Bronchial epithelial cell (primary cell): Measurements from ENCODE around the gene ATP2B2. TPM values are rescaled to one million over a fixed set of nuclear protein-coding genes. Genes with fewer than 3 reads are reported as not detected.

Experiments used
- DNase-seq: peaks from one replicate; pipeline ENCODE4 v3.0.0-alpha.2; 2010; ENCODE audit warnings: low read depth
- FAIRE-seq: peaks from 2 replicates; lab custom pipeline; 2011; peaks lifted over from hg19 to GRCh38; lab: Jason Lieb, UNC
- H3K27me3 ChIP-seq: 2 replicates; pipeline ENCODE4 v1.5.1; 2011; ENCODE audit warnings: low read length; ENCODE audit not compliant: control insufficient read depth, insufficient read depth
- H3K36me3 ChIP-seq: 2 replicates; pipeline ENCODE4 v1.5.1; 2011; ENCODE audit warnings: low read length; ENCODE audit not compliant: control insufficient read depth, insufficient read depth
- H3K4me3 ChIP-seq: 2 replicates; pipeline ENCODE4 v1.5.1; 2011; ENCODE audit warnings: mild to moderate bottlenecking, low read depth, low read length, control low read depth
- total RNA-seq: library from RNA; depleted of rRNA; stranded (reverse); fragments of >200 nt; gene quantifications from 2 replicates; pipeline ENCODE4 v1.2.1, GENCODE V29; 2014
- TF ChIP-seq, protein P1 (sequence below): IDR thresholded peaks from 2 replicates; pipeline ENCODE4 v1.5.1; 2011; ENCODE audit warnings: mild to moderate bottlenecking, moderate library complexity, low read length, control low read depth, inconsistent platforms; ENCODE audit not compliant: insufficient read depth, severe bottlenecking

Gene ATP2B2
- total RNA-seq, 1 donor from 2014 or later: not detected

DNA sequence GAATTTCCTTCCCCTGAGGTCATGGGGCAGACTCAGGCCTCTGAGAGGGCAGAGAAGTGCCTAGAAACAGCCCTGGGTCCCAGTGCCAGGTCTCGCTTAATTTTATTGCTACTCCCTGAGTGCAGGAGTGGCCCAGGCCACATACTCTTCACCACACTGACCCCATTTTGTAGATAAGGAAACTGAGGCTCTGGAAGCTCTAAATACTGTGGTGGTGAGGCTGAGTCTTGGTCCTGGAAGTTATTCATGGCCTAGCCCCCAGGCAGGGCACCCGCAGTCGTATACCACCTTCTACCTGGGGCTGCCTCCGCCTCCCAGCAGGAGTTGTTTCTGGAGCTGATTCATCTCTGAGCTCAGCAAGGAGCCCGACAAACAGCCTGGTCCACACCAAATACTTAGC is 9.8 kb downstream of the ATP2B2 start:
- no peak overlapping the region for H3K4me3 ChIP-seq
- DNase-seq (no peak), FAIRE-seq (no peak)
- peaks cover 8% of the 10 kb centered on the region for H3K27me3 ChIP-seq
- no peaks in the 10 kb centered on the region for H3K36me3 ChIP-seq
- TF ChIP-seq, protein P1, sequence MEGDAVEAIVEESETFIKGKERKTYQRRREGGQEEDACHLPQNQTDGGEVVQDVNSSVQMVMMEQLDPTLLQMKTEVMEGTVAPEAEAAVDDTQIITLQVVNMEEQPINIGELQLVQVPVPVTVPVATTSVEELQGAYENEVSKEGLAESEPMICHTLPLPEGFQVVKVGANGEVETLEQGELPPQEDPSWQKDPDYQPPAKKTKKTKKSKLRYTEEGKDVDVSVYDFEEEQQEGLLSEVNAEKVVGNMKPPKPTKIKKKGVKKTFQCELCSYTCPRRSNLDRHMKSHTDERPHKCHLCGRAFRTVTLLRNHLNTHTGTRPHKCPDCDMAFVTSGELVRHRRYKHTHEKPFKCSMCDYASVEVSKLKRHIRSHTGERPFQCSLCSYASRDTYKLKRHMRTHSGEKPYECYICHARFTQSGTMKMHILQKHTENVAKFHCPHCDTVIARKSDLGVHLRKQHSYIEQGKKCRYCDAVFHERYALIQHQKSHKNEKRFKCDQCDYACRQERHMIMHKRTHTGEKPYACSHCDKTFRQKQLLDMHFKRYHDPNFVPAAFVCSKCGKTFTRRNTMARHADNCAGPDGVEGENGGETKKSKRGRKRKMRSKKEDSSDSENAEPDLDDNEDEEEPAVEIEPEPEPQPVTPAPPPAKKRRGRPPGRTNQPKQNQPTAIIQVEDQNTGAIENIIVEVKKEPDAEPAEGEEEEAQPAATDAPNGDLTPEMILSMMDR: no peak

DNA sequence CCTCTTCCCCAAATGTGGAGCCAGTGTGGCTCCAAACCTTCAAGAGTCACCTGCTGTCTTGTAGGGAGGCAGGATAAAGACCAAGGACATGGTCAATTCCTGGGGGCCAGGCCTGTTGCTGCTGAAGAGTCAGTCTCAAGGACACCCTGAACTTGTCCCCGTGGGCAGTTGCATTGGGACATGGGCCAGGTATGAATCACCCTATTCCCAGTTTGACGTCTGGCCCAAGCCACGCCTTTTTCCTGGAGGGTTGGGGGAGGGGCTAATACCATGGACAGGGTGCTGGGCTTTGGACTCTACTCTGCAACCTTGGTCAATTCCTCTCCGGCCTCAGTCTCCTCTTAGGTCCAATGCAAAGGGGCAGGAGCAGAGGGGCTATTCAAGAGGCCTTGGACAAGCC is 10.4 kb downstream of the ATP2B2 start:
- Histone ChIP-seq H3K27me3 (peaks cover 8% of the 10 kb centered on the region), H3K36me3 (no peaks in the 10 kb centered on the region), H3K4me3 (no peak overlapping the region)
- peak; percentile 46 for DNase-seq
- no peak for FAIRE-seq
- TF ChIP-seq, protein P1: no peak

DNA sequence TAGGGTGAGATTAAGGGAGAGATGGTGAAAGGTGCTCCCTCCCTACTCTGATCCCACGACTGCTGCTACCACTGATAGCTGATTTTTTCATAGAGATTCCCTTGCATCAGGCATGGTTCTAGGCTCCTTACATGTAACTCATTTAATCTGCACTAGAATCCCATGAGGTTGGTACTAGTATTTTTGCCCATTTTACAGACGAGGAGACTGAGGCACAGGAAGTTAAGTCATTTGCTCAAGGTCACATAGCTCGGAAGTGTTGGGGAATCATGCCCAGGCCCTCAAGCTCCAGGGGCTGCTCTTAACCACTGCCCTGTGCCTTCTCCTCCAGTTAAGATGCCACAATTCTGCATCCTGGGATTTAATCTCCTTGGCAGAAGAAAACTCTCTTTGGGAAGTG is 11.2 kb downstream of the ATP2B2 start:
- Histone ChIP-seq H3K27me3 (peaks cover 8% of the 10 kb centered on the region), H3K36me3 (no peaks in the 10 kb centered on the region), H3K4me3 (no peak overlapping the region)
- FAIRE-seq (no peak), DNase-seq (no peak)
- TF ChIP-seq, protein P1: no peak

DNA sequence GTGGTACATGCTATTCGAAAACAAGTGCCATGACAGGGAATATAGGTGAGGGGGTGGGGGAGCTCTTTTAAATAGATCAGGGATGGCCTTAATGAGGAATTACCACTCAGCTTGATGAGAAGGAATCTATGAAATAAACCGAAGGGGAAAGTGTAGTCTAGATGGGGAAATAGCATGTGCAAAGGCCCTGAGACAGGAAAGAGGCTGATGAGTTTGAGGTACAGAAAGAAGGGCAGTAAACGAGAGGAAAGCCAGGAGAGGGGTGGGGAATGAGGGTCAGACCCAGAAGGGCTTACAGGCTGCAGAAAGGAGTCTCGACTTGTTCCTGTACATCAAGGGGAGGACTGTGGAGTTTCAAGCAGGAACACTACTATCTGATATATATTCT is 12.2 kb downstream of the ATP2B2 start:
- no peak for FAIRE-seq
- TF ChIP-seq, protein P1: no peak
- DNase-seq: no peak
- Histone ChIP-seq H3K4me3 (no peak overlapping the region), H3K27me3 (peaks cover 8% of the 10 kb centered on the region), H3K36me3 (no peaks in the 10 kb centered on the region)

DNA sequence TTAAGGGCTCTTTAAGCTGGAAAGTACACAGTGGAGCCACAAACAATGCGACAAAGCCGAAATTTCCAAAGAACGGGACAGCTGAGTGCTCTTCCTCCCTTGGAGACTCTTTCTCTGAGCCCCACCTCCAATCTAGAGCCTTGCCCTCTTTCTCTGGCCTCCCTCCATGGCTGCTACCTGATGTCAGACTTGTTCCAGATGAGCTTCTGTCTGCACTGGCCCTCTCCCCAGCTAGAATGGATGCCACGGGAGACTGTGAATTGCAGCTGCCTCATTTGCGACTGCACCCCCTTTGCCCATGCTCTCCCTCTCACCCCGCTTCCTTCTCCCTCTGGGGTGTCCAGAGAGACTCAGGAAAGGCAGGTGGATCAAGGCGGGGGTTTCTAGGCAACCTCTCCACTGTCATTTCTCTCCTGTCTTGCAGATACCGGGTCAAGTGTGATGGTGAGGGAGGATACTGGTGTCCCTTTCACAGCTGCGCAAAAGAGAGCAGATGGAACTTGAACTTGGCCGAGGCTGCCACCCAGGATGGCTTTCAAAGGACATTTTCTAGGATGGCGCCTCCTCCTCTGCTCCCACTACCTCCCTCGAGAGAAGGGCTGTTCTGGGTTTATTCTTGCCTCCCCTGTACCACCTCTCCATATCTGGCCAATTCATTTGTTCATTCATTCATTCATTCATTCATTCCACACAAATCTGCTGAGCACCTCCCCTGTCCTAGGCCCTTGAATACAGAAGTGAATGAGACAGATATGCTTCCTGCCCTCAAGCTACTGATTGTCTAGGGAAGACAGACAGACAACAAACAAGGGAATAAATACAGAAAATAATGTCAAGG is 12.8 kb downstream of the ATP2B2 start:
- FAIRE-seq (no peak), DNase-seq (no peak)
- no peaks in the 10 kb centered on the region for H3K36me3 ChIP-seq
- H3K27me3 ChIP-seq: peaks cover 8% of the 10 kb centered on the region
- H3K4me3 ChIP-seq: no peak overlapping the region
- TF ChIP-seq, protein P1: no peak
